CD14-positive monocyte (primary cell): ENCODE results near the gene S1PR4. TPM values are rescaled to one million over a fixed set of nuclear protein-coding genes. Genes with fewer than 3 reads are reported as not detected.
A peak's percentile ranks its signal among the peaks of the same experiment; 100 is the strongest.
"Not testable (repeated sequence)": the region's sequence is repeated elsewhere in the genome, so short reads cannot be mapped to it uniquely, and the experiment has no call there.

ENCODE experiments used
- DNase-seq, 3 donors: peaks; one replicate each; pipeline ENCODE4 v3.0.0-alpha.2; 2011 to 2022
- H2AFZ ChIP-seq: 2 replicates; pipeline ENCODE4 v1.6.0; 2012; ENCODE audit warnings: mild to moderate bottlenecking, low read depth, low read length, inconsistent platforms; ENCODE audit not compliant: insufficient read depth, poor library complexity, severe bottlenecking
- H3K27ac ChIP-seq, 2 donors: 1 replicate in 1 of 2; 2 replicates in 1 of 2; pipeline ENCODE4 v1.5.1; 2012 to 2013; ENCODE audit warnings: low read length in 2 of 2, control low read depth in 1 of 2, inconsistent platforms in 1 of 2, low read depth in 1 of 2, mild to moderate bottlenecking in 1 of 2
- H3K27me3 ChIP-seq, 2 donors: one replicate each; pipeline versions ENCODE4 v1.6.0 to v1.6.1; 2011 to 2013; ENCODE audit warnings: low read length in 2 of 2; ENCODE audit not compliant: control insufficient read depth in 2 of 2, insufficient read depth in 2 of 2
- H3K36me3 ChIP-seq, 2 donors: replicated peaks in 1 of 2; 1 replicate in 1 of 2; 2 replicates in 1 of 2; pipeline versions ENCODE4 v1.5.1 to v1.6.1; 2012 to 2013; ENCODE audit warnings: low read length in 2 of 2, control low read depth in 1 of 2, inconsistent platforms in 1 of 2, mild to moderate bottlenecking in 1 of 2; ENCODE audit not compliant: insufficient read depth in 2 of 2, control insufficient read depth in 1 of 2
- H3K4me1 ChIP-seq, 2 donors: 1 replicate in 1 of 2; 2 replicates in 1 of 2; pipeline versions ENCODE4 v1.5.1 to v1.6.1; 2012 to 2013; ENCODE audit warnings: low read length in 2 of 2, control low read depth in 1 of 2, inconsistent platforms in 1 of 2, mild to moderate bottlenecking in 1 of 2, moderate library complexity in 1 of 2; ENCODE audit not compliant: insufficient read depth in 2 of 2, control insufficient read depth in 1 of 2
- H3K4me2 ChIP-seq: replicated peaks from 2 replicates; pipeline ENCODE3; 2012; ENCODE audit warnings: low read length, moderate library complexity, mild to moderate bottlenecking; ENCODE audit not compliant: poor library complexity, severe bottlenecking; ENCODE audit errors: extremely low read depth
- H3K4me3 ChIP-seq, 3 experiments: fragments of 200-600 bp in 1 of 3; sonication (generic) in 1 of 3; replicated peaks in 1 of 3; 1 replicate in 2 of 3; 2 replicates in 1 of 3; pipeline ENCODE4 v1.5.1; 2011 to 2013; ENCODE audit warnings: low read length in 3 of 3, mild to moderate bottlenecking in 3 of 3, control low read depth in 2 of 3, low read depth in 2 of 3, inconsistent platforms in 1 of 3, moderate library complexity in 1 of 3
- H3K79me2 ChIP-seq: 2 replicates; pipeline ENCODE4 v1.6.0; 2012; ENCODE audit warnings: mild to moderate bottlenecking, control low read depth, inconsistent platforms, low read length, moderate library complexity; ENCODE audit not compliant: insufficient read depth
- H3K9ac ChIP-seq: 2 replicates; pipeline ENCODE4 v1.6.0; 2017; ENCODE audit warnings: low read length, mild to moderate bottlenecking; ENCODE audit not compliant: insufficient read depth, poor library complexity, severe bottlenecking
- H3K9me3 ChIP-seq, 2 donors: replicated peaks in 1 of 2; 1 replicate in 1 of 2; 2 replicates in 1 of 2; pipeline versions ENCODE4 v1.5.1 to v1.6.1; 2012 to 2013; ENCODE audit warnings: low read length in 2 of 2, control low read depth in 1 of 2; ENCODE audit not compliant: control insufficient read depth in 1 of 2, insufficient read depth in 1 of 2
- H4K20me1 ChIP-seq: 2 replicates; pipeline ENCODE4 v1.6.0; 2012; ENCODE audit warnings: mild to moderate bottlenecking, low read length, control low read depth, moderate library complexity; ENCODE audit not compliant: insufficient read depth
- H3K27ac Mint-ChIP-seq, 7 donors: one replicate each; pipeline ENCODE4 v1.8.0; 2020; ENCODE audit warnings: mild to moderate bottlenecking in 7 of 7, mixed read lengths in 7 of 7, moderate library complexity in 6 of 7, inconsistent platforms in 2 of 7
- H3K27me3 Mint-ChIP-seq, 3 donors: one replicate each; pipeline ENCODE4 v1.8.0; 2021 to 2022; ENCODE audit warnings: low read depth in 3 of 3, mild to moderate bottlenecking in 3 of 3, mixed read lengths in 3 of 3, moderate library complexity in 3 of 3, inconsistent platforms in 1 of 3
- H3K36me3 Mint-ChIP-seq, 2 donors: one replicate each; pipeline ENCODE4 v1.8.0; 2020; ENCODE audit warnings: mixed read lengths in 2 of 2, inconsistent platforms in 1 of 2, mild to moderate bottlenecking in 1 of 2
- H3K4me1 Mint-ChIP-seq: one replicate; pipeline ENCODE4 v1.8.0; 2020; ENCODE audit warnings: mild to moderate bottlenecking, mixed read lengths
- H3K4me3 Mint-ChIP-seq, 2 donors: one replicate each; pipeline ENCODE4 v1.8.0; 2020; ENCODE audit warnings: mild to moderate bottlenecking in 2 of 2, mixed read lengths in 2 of 2, moderate library complexity in 1 of 2
- H3K9me3 Mint-ChIP-seq, 7 donors: one replicate each; pipeline ENCODE4 v1.8.0; 2020 to 2022; ENCODE audit warnings: mixed read lengths in 7 of 7, mild to moderate bottlenecking in 6 of 7, moderate library complexity in 6 of 7, inconsistent platforms in 2 of 7
- WGBS: methylation state at CpG from one replicate; pipeline ENCODE4 v1.1.5; 2013; ENCODE audit warnings: missing lambda C conversion rate; ENCODE audit not compliant: insufficient coverage; 5-methylcytosine and 5-hydroxymethylcytosine counted together
- intact Hi-C, 2 donors: fragments of 100-400 bp; cut with micrococcal nuclease; formaldehyde crosslinking; loops; one replicate each; pipeline versions ENCODE4 v1.15.0 to v1.15.1; 2023
- polyA plus RNA-seq, 3 donors: library from polyadenylated mRNA; depleted of rRNA in 1 of 3; unstranded in 2 of 3; stranded (reverse) in 1 of 3; fragments of 300-500 nt in 2 of 3; fragments of >200 nt in 1 of 3; fragmentation: Illumina TruSeq in 2 of 3; gene quantifications; 1 replicate in 2 of 3; 2 replicates in 1 of 3; pipeline ENCODE4 v1.2.3, GENCODE V29; 2012 to 2021
- TF ChIP-seq, protein P1 (sequence below): fragments of 200-600 bp; IDR thresholded peaks from one replicate; pipeline ENCODE4 v1.8.0; 2022; ENCODE audit warnings: antibody characterized with exemption, mild to moderate bottlenecking

The S1PR4 gene
- polyA plus RNA-seq, 3 donors, result 28.5 to 131 (median 105) TPM

- Histone ChIP-seq H3K36me3 (peaks cover 78 to 90% of the 10 kb centered on the region in 2 donors), H3K4me3 (no peak overlapping the region), H2AFZ (no peak overlapping the region), H3K9ac (no peak overlapping the region), H3K9me3 (no peaks in the 10 kb centered on the region), H3K79me2 (peaks cover 17% of the 10 kb centered on the region), H3K27ac (no peak overlapping the region), H3K4me1 (peaks cover 11 to 21% of the 10 kb centered on the region in 2 donors), H3K27me3 (no peaks in the 10 kb centered on the region), H3K4me2 (no peak overlapping the region), H4K20me1 (peaks cover 75% of the 10 kb centered on the region)
- Mint-ChIP-seq H3K9me3 (peaks cover 0 to 2% (median 0%) of the 10 kb centered on the region in 7 donors), H3K27me3 (peaks cover 0 to 2% (median 2%) of the 10 kb centered on the region in 3 donors), H3K27ac (no peak overlapping the region), H3K4me1 (no peaks in the 10 kb centered on the region), H3K36me3 (peaks cover 27 to 49% of the 10 kb centered on the region in 2 donors), H3K4me3 (no peak overlapping the region)
- 100% methylated on average over 3 of the region's 3 CpGs for WGBS
- DNase-seq, result no peak
- intact Hi-C loops, result no loop called here
- TF ChIP-seq, protein P1, sequence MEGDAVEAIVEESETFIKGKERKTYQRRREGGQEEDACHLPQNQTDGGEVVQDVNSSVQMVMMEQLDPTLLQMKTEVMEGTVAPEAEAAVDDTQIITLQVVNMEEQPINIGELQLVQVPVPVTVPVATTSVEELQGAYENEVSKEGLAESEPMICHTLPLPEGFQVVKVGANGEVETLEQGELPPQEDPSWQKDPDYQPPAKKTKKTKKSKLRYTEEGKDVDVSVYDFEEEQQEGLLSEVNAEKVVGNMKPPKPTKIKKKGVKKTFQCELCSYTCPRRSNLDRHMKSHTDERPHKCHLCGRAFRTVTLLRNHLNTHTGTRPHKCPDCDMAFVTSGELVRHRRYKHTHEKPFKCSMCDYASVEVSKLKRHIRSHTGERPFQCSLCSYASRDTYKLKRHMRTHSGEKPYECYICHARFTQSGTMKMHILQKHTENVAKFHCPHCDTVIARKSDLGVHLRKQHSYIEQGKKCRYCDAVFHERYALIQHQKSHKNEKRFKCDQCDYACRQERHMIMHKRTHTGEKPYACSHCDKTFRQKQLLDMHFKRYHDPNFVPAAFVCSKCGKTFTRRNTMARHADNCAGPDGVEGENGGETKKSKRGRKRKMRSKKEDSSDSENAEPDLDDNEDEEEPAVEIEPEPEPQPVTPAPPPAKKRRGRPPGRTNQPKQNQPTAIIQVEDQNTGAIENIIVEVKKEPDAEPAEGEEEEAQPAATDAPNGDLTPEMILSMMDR, result no peak
Observed at GRCh38 chr19:3153286-3154230, 25.0 kb upstream of the S1PR4 start.

DNA sequence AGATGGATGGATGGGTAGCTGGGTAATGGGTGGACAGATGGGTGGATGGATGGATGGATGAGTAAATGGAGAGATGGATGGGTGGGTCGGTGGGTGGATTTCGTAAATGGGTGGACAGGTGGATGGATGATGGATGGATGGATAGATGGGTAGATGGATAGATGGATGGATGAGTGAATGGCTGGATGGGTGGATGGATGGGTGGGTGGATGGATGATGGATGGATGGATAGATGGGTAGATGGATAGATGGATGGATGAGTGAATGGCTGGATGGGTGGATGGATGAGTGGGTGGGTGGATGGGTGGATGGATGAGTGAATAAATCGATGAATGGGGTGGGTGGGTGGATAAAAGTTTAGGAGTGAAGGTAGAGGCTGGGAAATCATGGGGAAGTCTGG lies 24.1 kb upstream of the S1PR4 start:
- H3K36me3 Mint-ChIP-seq, result peaks cover 18 to 46% of the 10 kb centered on the region in 2 donors
- Histone ChIP-seq H3K9ac (peak overlapping the region; percentile 41), H3K4me1 (peaks cover 11 to 21% of the 10 kb centered on the region in 2 donors), H3K27ac (peak overlapping the region; percentile 50 to 81), H3K4me2 (peak overlapping the region; percentile 39), H3K36me3 (peaks cover 72 to 88% of the 10 kb centered on the region in 2 donors), H3K4me3 (peak overlapping the region in 1 of 3 experiments; percentile 2), H3K79me2 (peaks cover 13% of the 10 kb centered on the region), H4K20me1 (peaks cover 66% of the 10 kb centered on the region)
- WGBS, result 94% methylated on average over 3 of the region's 3 CpGs
- H3K27me3 ChIP-seq, H3K9me3 Mint-ChIP-seq, H3K4me3 Mint-ChIP-seq, H3K9me3 ChIP-seq, H3K27me3 Mint-ChIP-seq, H2AFZ ChIP-seq, DNase-seq, intact Hi-C loops, H3K4me1 Mint-ChIP-seq, H3K27ac Mint-ChIP-seq: not testable (repeated sequence)
